HCT116 (cell line): ENCODE results near the gene OR8G1.

Source experiments
- EZH2 ChIP-seq: fragments of 200-600 bp; sonication (generic); IDR thresholded peaks from 2 replicates; pipeline ENCODE4 v1.6.1; 2017; ENCODE audit warnings: antibody characterized with exemption, mixed run types
- POLR2A ChIP-seq: IDR thresholded peaks from 2 replicates; pipeline ENCODE4 v1.7.0; 2011; ENCODE audit warnings: borderline replicate concordance; ENCODE audit not compliant: insufficient read depth, insufficient read length; ENCODE audit errors: extremely low read depth
- POLR2AphosphoS5 ChIP-seq: IDR thresholded peaks from 2 replicates; pipeline ENCODE4 v1.6.1; 2011; ENCODE audit warnings: mild to moderate bottlenecking, low read depth, low read length, moderate library complexity
- SP1 ChIP-seq: IDR thresholded peaks from 2 replicates; pipeline ENCODE4 v1.6.1; 2012; ENCODE audit warnings: low read depth
- SRF ChIP-seq: IDR thresholded peaks from 2 replicates; pipeline ENCODE4 v1.6.1; 2012; ENCODE audit warnings: low read depth
- TCF7L2 ChIP-seq: IDR thresholded peaks from 2 replicates; pipeline ENCODE4 v1.7.0; 2011; ENCODE audit warnings: borderline replicate concordance, inconsistent platforms; ENCODE audit not compliant: insufficient read depth, insufficient read length; ENCODE audit errors: extremely low read depth
- TF ChIP-seq, protein P1 (sequence below), 3 experiments: fragments of 200-600 bp in 1 of 3; sonication (generic) in 1 of 3; IDR thresholded peaks in 2 of 3; conservative IDR thresholded peaks in 1 of 3; 2 replicates each; pipeline ENCODE4 v1.5.1; 2012 to 2017; ENCODE audit warnings: low read depth in 2 of 3, low read length in 2 of 3, antibody characterized with exemption in 1 of 3, borderline replicate concordance in 1 of 3, control low read depth in 1 of 3, mild to moderate bottlenecking in 1 of 3, mixed read lengths in 1 of 3, mixed run types in 1 of 3, moderate library complexity in 1 of 3; ENCODE audit not compliant: insufficient read depth in 1 of 3
- TF ChIP-seq, protein P2 (sequence below): IDR thresholded peaks from 2 replicates; pipeline ENCODE4 v1.6.1; 2012; ENCODE audit warnings: low read depth

DNA sequence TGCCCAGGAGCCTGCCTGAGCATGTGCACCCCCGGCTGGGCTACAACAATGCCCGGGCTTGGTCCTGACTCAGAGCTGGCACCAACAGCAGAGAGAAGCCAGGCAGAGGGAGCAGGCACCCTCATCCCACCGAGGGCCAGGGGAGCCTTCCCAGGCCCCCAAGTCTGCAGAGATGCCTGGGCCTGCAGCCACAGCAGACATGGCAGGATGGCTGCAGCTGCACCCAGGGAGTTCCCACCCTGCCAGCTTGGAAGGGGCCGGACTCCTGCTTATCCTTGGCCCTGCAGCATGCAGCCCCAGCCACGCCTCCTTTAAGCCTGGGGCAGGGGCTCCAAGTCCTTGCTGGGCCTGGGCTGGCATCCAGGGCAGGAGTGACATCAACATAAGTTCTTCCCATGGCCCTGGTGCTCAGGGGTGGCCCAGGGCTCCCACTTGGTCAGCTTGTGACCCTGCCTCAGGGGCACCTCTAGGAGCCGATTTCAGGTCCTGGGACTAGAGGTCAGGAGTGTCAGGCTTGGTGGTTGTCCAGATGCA, 31.0 kb upstream of the OR8G1 start:
- TF ChIP-seq SRF (no peak), POLR2AphosphoS5 (no peak), SP1 (no peak), EZH2 (no peak), TCF7L2 (no peak), POLR2A (no peak)
- TF ChIP-seq, protein P1, sequence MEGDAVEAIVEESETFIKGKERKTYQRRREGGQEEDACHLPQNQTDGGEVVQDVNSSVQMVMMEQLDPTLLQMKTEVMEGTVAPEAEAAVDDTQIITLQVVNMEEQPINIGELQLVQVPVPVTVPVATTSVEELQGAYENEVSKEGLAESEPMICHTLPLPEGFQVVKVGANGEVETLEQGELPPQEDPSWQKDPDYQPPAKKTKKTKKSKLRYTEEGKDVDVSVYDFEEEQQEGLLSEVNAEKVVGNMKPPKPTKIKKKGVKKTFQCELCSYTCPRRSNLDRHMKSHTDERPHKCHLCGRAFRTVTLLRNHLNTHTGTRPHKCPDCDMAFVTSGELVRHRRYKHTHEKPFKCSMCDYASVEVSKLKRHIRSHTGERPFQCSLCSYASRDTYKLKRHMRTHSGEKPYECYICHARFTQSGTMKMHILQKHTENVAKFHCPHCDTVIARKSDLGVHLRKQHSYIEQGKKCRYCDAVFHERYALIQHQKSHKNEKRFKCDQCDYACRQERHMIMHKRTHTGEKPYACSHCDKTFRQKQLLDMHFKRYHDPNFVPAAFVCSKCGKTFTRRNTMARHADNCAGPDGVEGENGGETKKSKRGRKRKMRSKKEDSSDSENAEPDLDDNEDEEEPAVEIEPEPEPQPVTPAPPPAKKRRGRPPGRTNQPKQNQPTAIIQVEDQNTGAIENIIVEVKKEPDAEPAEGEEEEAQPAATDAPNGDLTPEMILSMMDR (IDR thresholded peaks at IDR 0.05 in 2 of 3, conservative IDR thresholded peaks at IDR 0.05 in 1 of 3; ENCODE audit: borderline replicate concordance in 1 of 3, insufficient read depth in 1 of 3, low read depth in 2 of 3, low read length in 2 of 3): no peak
- TF ChIP-seq, protein P2, sequence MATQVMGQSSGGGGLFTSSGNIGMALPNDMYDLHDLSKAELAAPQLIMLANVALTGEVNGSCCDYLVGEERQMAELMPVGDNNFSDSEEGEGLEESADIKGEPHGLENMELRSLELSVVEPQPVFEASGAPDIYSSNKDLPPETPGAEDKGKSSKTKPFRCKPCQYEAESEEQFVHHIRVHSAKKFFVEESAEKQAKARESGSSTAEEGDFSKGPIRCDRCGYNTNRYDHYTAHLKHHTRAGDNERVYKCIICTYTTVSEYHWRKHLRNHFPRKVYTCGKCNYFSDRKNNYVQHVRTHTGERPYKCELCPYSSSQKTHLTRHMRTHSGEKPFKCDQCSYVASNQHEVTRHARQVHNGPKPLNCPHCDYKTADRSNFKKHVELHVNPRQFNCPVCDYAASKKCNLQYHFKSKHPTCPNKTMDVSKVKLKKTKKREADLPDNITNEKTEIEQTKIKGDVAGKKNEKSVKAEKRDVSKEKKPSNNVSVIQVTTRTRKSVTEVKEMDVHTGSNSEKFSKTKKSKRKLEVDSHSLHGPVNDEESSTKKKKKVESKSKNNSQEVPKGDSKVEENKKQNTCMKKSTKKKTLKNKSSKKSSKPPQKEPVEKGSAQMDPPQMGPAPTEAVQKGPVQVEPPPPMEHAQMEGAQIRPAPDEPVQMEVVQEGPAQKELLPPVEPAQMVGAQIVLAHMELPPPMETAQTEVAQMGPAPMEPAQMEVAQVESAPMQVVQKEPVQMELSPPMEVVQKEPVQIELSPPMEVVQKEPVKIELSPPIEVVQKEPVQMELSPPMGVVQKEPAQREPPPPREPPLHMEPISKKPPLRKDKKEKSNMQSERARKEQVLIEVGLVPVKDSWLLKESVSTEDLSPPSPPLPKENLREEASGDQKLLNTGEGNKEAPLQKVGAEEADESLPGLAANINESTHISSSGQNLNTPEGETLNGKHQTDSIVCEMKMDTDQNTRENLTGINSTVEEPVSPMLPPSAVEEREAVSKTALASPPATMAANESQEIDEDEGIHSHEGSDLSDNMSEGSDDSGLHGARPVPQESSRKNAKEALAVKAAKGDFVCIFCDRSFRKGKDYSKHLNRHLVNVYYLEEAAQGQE: no peak
